Sigmoid colon (tissue), 7 donors: Measurements from ENCODE around the gene ALDH1L2. TPM values are rescaled to one million over a fixed set of nuclear protein-coding genes. Genes with fewer than 3 reads are reported as not detected.

Source experiments
- DNase-seq: peaks from one replicate; pipeline ENCODE4 v3.0.0-alpha.2; 2019
- H3K27ac ChIP-seq, 4 donors: fragments of 200-600 bp; sonication (generic); one replicate each; pipeline ENCODE4 v1.5.1; 2016 to 2019; ENCODE audit warnings: mild to moderate bottlenecking in 1 of 4
- H3K27me3 ChIP-seq, 3 donors: fragments of 200-600 bp; sonication (generic); one replicate each; pipeline ENCODE4 v1.5.1; 2019; ENCODE audit warnings: mild to moderate bottlenecking in 1 of 3
- H3K36me3 ChIP-seq, 4 donors: fragments of 200-600 bp; sonication (generic); one replicate each; pipeline ENCODE4 v1.5.1; 2016 to 2019
- H3K4me1 ChIP-seq, 4 donors: fragments of 200-600 bp; sonication (generic); one replicate each; pipeline ENCODE4 v1.5.1; 2017 to 2019
- H3K4me3 ChIP-seq, 4 donors: fragments of 200-600 bp; sonication (generic); one replicate each; pipeline ENCODE4 v1.5.1; 2017 to 2019; ENCODE audit warnings: mild to moderate bottlenecking in 2 of 4, moderate library complexity in 1 of 4
- H3K9me3 ChIP-seq, 4 donors: fragments of 200-600 bp in 3 of 4; sonication (generic) in 3 of 4; one replicate each; pipeline versions ENCODE4 v1.5.1 to v1.6.1; 2013 to 2019
- CTCF ChIP-seq, 4 experiments: fragments of 450-650 bp in 3 of 4; fragments of 200-600 bp in 1 of 4; IDR thresholded peaks; one replicate each; pipeline ENCODE4 v1.5.1; 2016 to 2019; ENCODE audit warnings: antibody characterized with exemption in 4 of 4, mild to moderate bottlenecking in 3 of 4, moderate library complexity in 2 of 4
- EP300 ChIP-seq, 4 donors: sonication (generic); formaldehyde crosslinking; IDR thresholded peaks; one replicate each; pipeline ENCODE4 v1.6.1; 2017; ENCODE audit warnings: antibody characterized with exemption in 4 of 4
- POLR2A ChIP-seq, 2 donors: fragments of 450-650 bp; IDR thresholded peaks; one replicate each; pipeline ENCODE4 v1.6.1; 2016; ENCODE audit warnings: antibody characterized with exemption in 2 of 2, mild to moderate bottlenecking in 2 of 2, moderate library complexity in 2 of 2
- POLR2AphosphoS5 ChIP-seq, 4 donors: sonication (generic); formaldehyde crosslinking; IDR thresholded peaks; one replicate each; pipeline ENCODE4 v1.6.1; 2017; ENCODE audit warnings: antibody characterized with exemption in 4 of 4
- WGBS, 2 donors: extraction: QIAGEN DNeasy Blood & Tissue Kit; methylation state at CpG; one replicate each; pipeline ENCODE4 v1.1.7; 2013; 5-methylcytosine and 5-hydroxymethylcytosine counted together
- intact Hi-C: fragments of 100-400 bp; cut with DNase I; formaldehyde crosslinking; loops from one replicate; pipeline ENCODE4 v1.15.1; 2023
- polyA plus RNA-seq, 3 donors: library from polyadenylated mRNA; stranded (reverse); fragments of 200-250 nt; gene quantifications; one replicate each; pipeline ENCODE4 v1.2.3, GENCODE V29; 2013
- total RNA-seq, 4 donors: library from RNA; depleted of rRNA; stranded (reverse); fragments of >200 nt; gene quantifications; one replicate each; pipeline ENCODE4 v1.1.0, GENCODE V29; 2016
- donor health status: healthy with polysubstance abuse.
- donor health status: Bipolar disorder and iron deficiency.
- donor health status: healthy.

Gene ALDH1L2
- total and polyA plus RNA-seq, 7 donors = 0.23 to 13.0 (median 3.1) TPM

- Histone ChIP-seq H3K27me3 (no peaks in the 10 kb centered on the region), H3K4me3 (no peak overlapping the region), H3K4me1 (peaks cover 0 to 24% (median 23%) of the 10 kb centered on the region in 4 donors), H3K9me3 (no peaks in the 10 kb centered on the region), H3K27ac (peak overlapping the region in 2 of 4 donors; percentile 15 to 74), H3K36me3 (peaks cover 0 to 4% (median 0%) of the 10 kb centered on the region in 4 donors)
- TF ChIP-seq EP300 (IDR thresholded peaks at IDR 0.05) (no peak), CTCF (IDR thresholded peaks at IDR 0.05) (no peak), POLR2AphosphoS5 (IDR thresholded peaks at IDR 0.05) (no peak), POLR2A (IDR thresholded peaks at IDR 0.05) (no peak)
- no peak for DNase-seq
- 78% methylated on average over 9 of the region's 9 CpGs for WGBS, 2 donors
- intact Hi-C loops = no loop called here
These were observed 53.1 kb downstream of the ALDH1L2 start for GRCh38 chr12:105030820-105031807.

- H3K4me1 ChIP-seq = peaks cover 0 to 45% (median 41%) of the 10 kb centered on the region in 4 donors
- peak overlapping the region; percentile 61 to 74 (median 64) for H3K27ac ChIP-seq
These were observed 57.8 kb downstream of the ALDH1L2 start for GRCh38 chr12:105026411-105026810.

GRCh38 chr12:105025890-105026289, 58.4 kb downstream of the ALDH1L2 start:
- Histone ChIP-seq H3K4me3 (no peak overlapping the region), H3K4me1 (peaks cover 0 to 45% (median 41%) of the 10 kb centered on the region in 4 donors), H3K27me3 (no peaks in the 10 kb centered on the region), H3K9me3 (no peaks in the 10 kb centered on the region), H3K36me3 (peaks cover 0 to 4% (median 0%) of the 10 kb centered on the region in 4 donors), H3K27ac (peak overlapping the region; percentile 61 to 74 (median 64))
- 11 to 53% methylated on average over 5 of the region's 5 CpGs for WGBS, 2 donors
- intact Hi-C loops = loop anchor here (5.0 kb wide), 1 partner anchor 39 kb away; the partner anchor contains the start of gene NOPCHAP1
- peak; percentile 76 for DNase-seq
- TF ChIP-seq EP300 (IDR thresholded peaks at IDR 0.05) (peak in 1 of 4 donors; percentile 51), POLR2AphosphoS5 (IDR thresholded peaks at IDR 0.05) (peak; percentile 53 to 77 (median 76)), POLR2A (IDR thresholded peaks at IDR 0.05) (no peak)

More at GRCh38 chr12:105026411-105026810, 57.8 kb downstream of the ALDH1L2 start:
- TF ChIP-seq CTCF (IDR thresholded peaks at IDR 0.05) = no peak
- TF ChIP-seq EP300 (IDR thresholded peaks at IDR 0.05) = no peak
- TF ChIP-seq POLR2AphosphoS5 (IDR thresholded peaks at IDR 0.05) = no peak
- no peak for TF ChIP-seq POLR2A (IDR thresholded peaks at IDR 0.05)
- no peak for DNase-seq
- 83 to 84% methylated on average over 4 of the region's 4 CpGs for WGBS, 2 donors
- no peaks in the 10 kb centered on the region for H3K9me3 ChIP-seq
- no peaks in the 10 kb centered on the region for H3K27me3 ChIP-seq
- peaks cover 0 to 4% (median 0%) of the 10 kb centered on the region in 4 donors for H3K36me3 ChIP-seq
- no peak overlapping the region for H3K4me3 ChIP-seq
- intact Hi-C loops = loop anchor here (5.0 kb wide), 1 partner anchor 39 kb away; the partner anchor contains the start of gene NOPCHAP1

GRCh38 chr12:105024928-105025327, 59.3 kb downstream of the ALDH1L2 start:
- DNase-seq = no peak
- no peak overlapping the region for H3K4me3 ChIP-seq
- no peaks in the 10 kb centered on the region for H3K27me3 ChIP-seq
- peaks cover 0 to 45% (median 41%) of the 10 kb centered on the region in 4 donors for H3K4me1 ChIP-seq
- H3K36me3 ChIP-seq = peaks cover 0 to 2% (median 0%) of the 10 kb centered on the region in 4 donors
- no peaks in the 10 kb centered on the region for H3K9me3 ChIP-seq
- no peak for TF ChIP-seq POLR2A (IDR thresholded peaks at IDR 0.05)
- TF ChIP-seq EP300 (IDR thresholded peaks at IDR 0.05) = no peak
- TF ChIP-seq POLR2AphosphoS5 (IDR thresholded peaks at IDR 0.05) = no peak
- TF ChIP-seq CTCF (IDR thresholded peaks at IDR 0.05) = no peak
- WGBS, 2 donors = 85 to 91% methylated on average over 2 of the region's 2 CpGs
- intact Hi-C loops = loop anchor here (5.0 kb wide), 1 partner anchor 38 kb away; the partner anchor contains the start of gene NOPCHAP1
- H3K27ac ChIP-seq = peak overlapping the region; percentile 61 to 74 (median 64)
